ENCODE data around the gene EME1.

Gene EME1

GRCh38 chr17:50339381-50339780 is 33.6 kb upstream of the EME1 start:
- H3K36me3 Mint-ChIP-seq (ENCODE audit: insufficient read depth), result no peaks in the 10 kb centered on the region
- H3K27ac Mint-ChIP-seq (ENCODE audit: low read depth), result no peak overlapping the region
- H3K27me3 Mint-ChIP-seq, result no peaks in the 10 kb centered on the region
- H3K9me3 Mint-ChIP-seq, result peaks cover 15% of the 10 kb centered on the region
- no peak for ATAC-seq (replicated peaks; ENCODE audit: extremely low read depth, poor library complexity, severe bottlenecking)
- DNase-seq (ENCODE audit: low spot score in 2 of 2), result no peak
- H3K4me1 Mint-ChIP-seq, result no peaks in the 10 kb centered on the region
- H3K4me3 Mint-ChIP-seq, result no peak overlapping the region

- Mint-ChIP-seq H3K4me1 (peaks cover 27% of the 10 kb centered on the region), H3K4me3 (peak overlapping the region; percentile 89), H3K9me3 (no peaks in the 10 kb centered on the region), H3K36me3 (ENCODE audit: insufficient read depth) (peaks cover 4% of the 10 kb centered on the region), H3K27ac (ENCODE audit: low read depth) (no peak overlapping the region), H3K27me3 (no peaks in the 10 kb centered on the region)
- DNase-seq (ENCODE audit: low spot score in 2 of 2) (no peak), ATAC-seq (replicated peaks; ENCODE audit: extremely low read depth, poor library complexity, severe bottlenecking) (no peak)
Measured at GRCh38 chr17:50344731-50345365, 28.2 kb upstream of the EME1 start.

DNA sequence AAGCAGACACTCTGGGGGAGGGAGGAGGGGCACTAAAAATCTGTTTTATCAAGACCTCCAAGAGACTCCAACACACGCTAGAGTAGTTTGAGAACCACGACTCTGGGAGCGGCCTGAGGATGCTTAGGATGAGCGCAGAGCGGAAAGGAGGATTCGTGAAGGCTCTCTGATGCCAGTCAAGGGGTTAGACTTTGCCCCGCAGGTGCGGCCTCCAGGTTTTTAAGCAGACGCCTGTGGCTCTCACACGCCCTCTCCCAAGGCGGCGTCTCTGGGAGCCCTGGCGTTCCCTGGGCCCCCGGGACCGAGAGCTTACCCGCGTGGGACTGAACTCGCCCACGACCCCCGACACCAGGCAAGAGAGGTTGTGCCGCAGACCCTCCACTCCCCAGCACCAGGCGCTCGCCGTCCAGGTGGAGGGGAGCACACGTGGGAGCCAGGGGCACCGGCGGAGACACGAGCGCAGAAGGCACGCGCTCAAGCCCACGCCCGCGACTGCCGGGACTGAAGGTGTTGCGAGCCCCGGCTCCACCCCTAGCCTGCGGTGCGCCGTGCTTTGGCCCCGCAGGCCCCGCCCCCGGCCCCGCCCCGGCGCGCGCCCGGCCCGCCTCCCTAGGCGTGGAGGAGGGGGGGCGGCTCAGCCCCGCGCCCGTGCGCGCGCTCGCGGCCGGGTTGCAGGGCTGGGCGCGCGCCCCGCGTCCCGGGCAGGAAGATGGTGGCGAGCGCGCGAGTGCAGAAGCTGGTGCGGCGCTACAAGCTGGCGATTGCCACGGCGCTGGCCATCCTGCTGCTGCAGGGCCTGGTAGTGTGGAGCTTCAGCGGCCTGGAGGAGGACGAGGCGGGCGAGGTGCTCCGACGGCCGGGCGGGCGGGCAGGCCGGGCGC is 27.4 kb upstream of the EME1 start, which contains the start of gene XYLT2:
TSS of gene XYLT2 (plus strand) at position 695 of the 881 bp plus-strand sequence. CDS start at position 710, 15 bp downstream.
- H3K4me1 Mint-ChIP-seq, result peaks cover 31% of the 10 kb centered on the region
- H3K27me3 Mint-ChIP-seq, result no peaks in the 10 kb centered on the region
- peak; percentile 88 for ATAC-seq (replicated peaks; ENCODE audit: extremely low read depth, poor library complexity, severe bottlenecking)
- peak within 1 kb of the TSS; percentile 90 for H3K27ac Mint-ChIP-seq (ENCODE audit: low read depth)
- peaks cover 4% of the 10 kb centered on the region for H3K36me3 Mint-ChIP-seq (ENCODE audit: insufficient read depth)
- H3K9me3 Mint-ChIP-seq, result no peaks in the 10 kb centered on the region
- peak within 1 kb of the TSS; percentile 89 for H3K4me3 Mint-ChIP-seq
- peak; percentile 78 to 85 for DNase-seq (ENCODE audit: low spot score in 2 of 2)

- Mint-ChIP-seq H3K27ac (ENCODE audit: low read depth) (peak overlapping the region; percentile 90), H3K4me1 (peaks cover 40% of the 10 kb centered on the region), H3K36me3 (ENCODE audit: insufficient read depth) (peaks cover 4% of the 10 kb centered on the region), H3K9me3 (no peaks in the 10 kb centered on the region), H3K4me3 (peak overlapping the region; percentile 89), H3K27me3 (no peaks in the 10 kb centered on the region)
- ATAC-seq (replicated peaks; ENCODE audit: extremely low read depth, poor library complexity, severe bottlenecking), result peak; percentile 76
- DNase-seq (ENCODE audit: low spot score in 2 of 2), result no peak
Measured at GRCh38 chr17:50346313-50347116, 26.5 kb upstream of the EME1 start.

GRCh38 chr17:50347117-50347893 is 25.7 kb upstream of the EME1 start:
- H3K4me1 Mint-ChIP-seq, result peaks cover 46% of the 10 kb centered on the region

DNA sequence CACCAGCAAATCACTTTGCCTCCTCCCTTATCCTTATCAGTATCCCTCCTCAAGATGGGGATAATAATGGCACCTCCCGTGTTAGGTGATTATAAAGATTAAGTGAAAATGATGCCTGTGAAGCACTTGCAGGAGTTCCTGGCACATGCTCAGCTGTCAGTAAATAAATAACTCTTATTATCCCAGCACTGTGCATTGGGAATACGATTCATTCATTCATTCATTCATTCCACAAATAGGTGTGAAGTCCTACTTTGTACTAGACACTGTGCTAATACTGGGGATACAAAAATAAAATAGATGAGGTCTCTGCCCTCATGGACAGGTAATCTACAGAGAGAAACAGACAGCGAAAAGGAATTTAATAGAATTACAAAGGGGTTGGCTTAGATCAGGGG is 25.1 kb upstream of the EME1 start:
- Mint-ChIP-seq H3K27ac (ENCODE audit: low read depth) (no peak overlapping the region), H3K4me3 (peak overlapping the region; percentile 89), H3K27me3 (no peaks in the 10 kb centered on the region), H3K9me3 (no peaks in the 10 kb centered on the region), H3K4me1 (peaks cover 49% of the 10 kb centered on the region), H3K36me3 (ENCODE audit: insufficient read depth) (peaks cover 4% of the 10 kb centered on the region)
- DNase-seq (ENCODE audit: low spot score in 2 of 2) (no peak), ATAC-seq (replicated peaks; ENCODE audit: extremely low read depth, poor library complexity, severe bottlenecking) (no peak)

More at GRCh38 chr17:50347117-50347893, 25.7 kb upstream of the EME1 start:
- H3K9me3 Mint-ChIP-seq, result no peaks in the 10 kb centered on the region
- H3K36me3 Mint-ChIP-seq (ENCODE audit: insufficient read depth), result peaks cover 4% of the 10 kb centered on the region
- DNase-seq (ENCODE audit: low spot score in 2 of 2) (no peak), ATAC-seq (replicated peaks; ENCODE audit: extremely low read depth, poor library complexity, severe bottlenecking) (no peak)
- H3K27ac Mint-ChIP-seq (ENCODE audit: low read depth), result no peak overlapping the region
- no peaks in the 10 kb centered on the region for H3K27me3 Mint-ChIP-seq
- H3K4me3 Mint-ChIP-seq, result peak overlapping the region; percentile 89

DNA sequence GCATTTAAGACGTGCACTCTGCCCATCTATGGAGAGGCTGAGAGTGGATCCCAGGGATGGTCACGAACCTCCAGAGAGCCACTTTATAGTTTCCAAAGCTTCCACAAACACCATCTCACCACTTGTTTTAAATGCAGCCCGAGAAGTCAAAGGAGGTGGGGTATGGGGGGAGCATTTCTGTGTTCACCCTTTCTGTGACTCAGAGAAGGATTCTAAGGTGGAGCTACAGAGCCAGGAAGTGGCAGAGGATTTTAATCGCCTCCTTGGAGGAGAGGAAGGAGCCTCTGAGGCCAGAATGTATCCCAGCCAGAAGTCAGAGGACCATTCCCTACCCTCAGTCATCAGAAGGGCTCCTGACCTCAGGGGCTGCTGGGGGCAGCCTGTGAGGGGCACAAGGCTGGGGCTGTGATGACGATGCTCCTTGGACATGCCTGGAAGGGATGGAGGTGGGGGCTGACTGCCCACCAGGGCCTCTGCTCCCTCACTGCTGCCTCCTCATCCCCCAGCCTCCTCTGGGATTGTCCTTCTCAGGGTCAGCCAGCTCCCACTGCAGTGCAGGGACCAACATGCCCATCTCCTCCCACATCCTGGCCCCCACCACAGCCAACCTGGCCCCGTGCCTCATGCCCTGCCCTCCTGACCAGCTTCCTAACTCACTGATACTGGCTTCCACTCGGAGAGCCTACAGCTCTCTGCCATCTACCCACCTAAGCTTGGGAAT is 24.3 kb upstream of the EME1 start:
- Mint-ChIP-seq H3K27me3 (no peaks in the 10 kb centered on the region), H3K9me3 (no peaks in the 10 kb centered on the region), H3K4me3 (no peak overlapping the region), H3K36me3 (ENCODE audit: insufficient read depth) (peaks cover 4% of the 10 kb centered on the region), H3K4me1 (peaks cover 49% of the 10 kb centered on the region), H3K27ac (ENCODE audit: low read depth) (no peak overlapping the region)
- no peak for ATAC-seq (replicated peaks; ENCODE audit: extremely low read depth, poor library complexity, severe bottlenecking)
- DNase-seq (ENCODE audit: low spot score in 2 of 2), result no peak

GRCh38 chr17:50349243-50349600 is 23.8 kb upstream of the EME1 start:
- Mint-ChIP-seq H3K4me1 (peaks cover 49% of the 10 kb centered on the region), H3K27ac (ENCODE audit: low read depth) (no peak overlapping the region), H3K27me3 (no peaks in the 10 kb centered on the region), H3K9me3 (no peaks in the 10 kb centered on the region), H3K4me3 (no peak overlapping the region), H3K36me3 (ENCODE audit: insufficient read depth) (peaks cover 6% of the 10 kb centered on the region)
- DNase-seq (ENCODE audit: low spot score in 2 of 2) (no peak), ATAC-seq (replicated peaks; ENCODE audit: extremely low read depth, poor library complexity, severe bottlenecking) (no peak)

DNA sequence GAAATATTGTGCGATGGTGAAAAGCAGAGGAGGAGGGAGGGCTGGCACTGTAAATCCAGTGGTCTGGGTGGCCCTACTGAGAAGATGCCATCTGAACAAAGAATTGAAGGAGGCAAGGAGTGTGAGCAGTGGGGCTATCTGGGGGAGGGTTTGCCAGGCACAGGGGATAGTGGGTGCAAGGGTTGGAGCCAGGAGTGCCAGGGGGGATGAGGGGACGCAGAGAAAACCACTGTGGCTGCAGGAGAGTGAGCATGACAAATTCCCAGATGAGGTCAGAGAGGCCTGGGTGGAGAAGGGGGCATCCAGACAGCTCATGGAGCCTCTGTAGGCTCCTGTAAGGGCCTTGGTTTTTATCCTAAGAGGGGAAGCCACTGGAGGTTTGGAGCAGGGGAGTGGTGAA is 22.3 kb upstream of the EME1 start:
- peak overlapping the region; percentile 64 for H3K27ac Mint-ChIP-seq (ENCODE audit: low read depth)
- DNase-seq (ENCODE audit: low spot score in 2 of 2), result no peak

DNA sequence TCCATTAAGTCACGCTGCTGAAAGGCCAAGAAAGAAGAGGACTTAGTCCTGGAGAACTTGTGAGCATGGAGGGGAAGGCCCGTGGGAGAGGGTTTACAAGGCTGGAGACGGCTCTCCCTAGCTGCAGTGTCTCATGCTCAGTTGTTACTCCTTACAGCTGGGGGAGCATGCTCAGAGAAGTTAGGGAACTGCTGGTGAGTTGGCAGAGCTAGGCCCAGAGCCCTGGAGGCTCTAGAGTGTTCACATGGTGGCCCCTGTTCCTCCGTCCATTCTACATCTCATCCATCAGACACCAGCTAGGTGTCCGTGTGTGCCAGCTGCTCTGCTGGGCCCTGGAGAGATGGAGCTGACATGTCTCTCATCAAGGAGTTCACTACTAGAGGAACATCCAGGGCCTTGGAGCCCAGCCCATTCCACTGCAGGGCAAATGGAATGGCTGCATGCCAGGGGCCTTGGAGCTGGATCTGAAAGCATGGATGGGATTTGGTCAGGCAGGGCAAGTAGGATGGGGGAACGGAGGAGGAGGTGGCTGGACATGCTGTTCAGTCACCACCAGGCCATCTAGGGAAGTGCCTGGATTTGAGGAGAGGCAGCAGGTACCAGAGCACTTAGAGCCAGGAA is 20.8 kb upstream of the EME1 start:
- Mint-ChIP-seq H3K9me3 (no peaks in the 10 kb centered on the region), H3K27ac (ENCODE audit: low read depth) (no peak overlapping the region), H3K4me3 (no peak overlapping the region), H3K36me3 (ENCODE audit: insufficient read depth) (peaks cover 8% of the 10 kb centered on the region), H3K27me3 (no peaks in the 10 kb centered on the region), H3K4me1 (peaks cover 37% of the 10 kb centered on the region)
- DNase-seq (ENCODE audit: low spot score in 2 of 2), result no peak
- ATAC-seq (replicated peaks; ENCODE audit: extremely low read depth, poor library complexity, severe bottlenecking), result no peak

More for the DNA sequence above, 22.3 kb upstream of the EME1 start:
- Mint-ChIP-seq H3K4me3 (no peak overlapping the region), H3K9me3 (no peaks in the 10 kb centered on the region), H3K27me3 (no peaks in the 10 kb centered on the region), H3K36me3 (ENCODE audit: insufficient read depth) (peaks cover 8% of the 10 kb centered on the region), H3K4me1 (peaks cover 49% of the 10 kb centered on the region)
- ATAC-seq (replicated peaks; ENCODE audit: extremely low read depth, poor library complexity, severe bottlenecking), result no peak
